ENCODE results near the gene LRP5.
"Not testable (repeated sequence)": the region's sequence is repeated elsewhere in the genome, so short reads cannot be mapped to it uniquely, and the experiment has no call there.

Gene LRP5

DNA sequence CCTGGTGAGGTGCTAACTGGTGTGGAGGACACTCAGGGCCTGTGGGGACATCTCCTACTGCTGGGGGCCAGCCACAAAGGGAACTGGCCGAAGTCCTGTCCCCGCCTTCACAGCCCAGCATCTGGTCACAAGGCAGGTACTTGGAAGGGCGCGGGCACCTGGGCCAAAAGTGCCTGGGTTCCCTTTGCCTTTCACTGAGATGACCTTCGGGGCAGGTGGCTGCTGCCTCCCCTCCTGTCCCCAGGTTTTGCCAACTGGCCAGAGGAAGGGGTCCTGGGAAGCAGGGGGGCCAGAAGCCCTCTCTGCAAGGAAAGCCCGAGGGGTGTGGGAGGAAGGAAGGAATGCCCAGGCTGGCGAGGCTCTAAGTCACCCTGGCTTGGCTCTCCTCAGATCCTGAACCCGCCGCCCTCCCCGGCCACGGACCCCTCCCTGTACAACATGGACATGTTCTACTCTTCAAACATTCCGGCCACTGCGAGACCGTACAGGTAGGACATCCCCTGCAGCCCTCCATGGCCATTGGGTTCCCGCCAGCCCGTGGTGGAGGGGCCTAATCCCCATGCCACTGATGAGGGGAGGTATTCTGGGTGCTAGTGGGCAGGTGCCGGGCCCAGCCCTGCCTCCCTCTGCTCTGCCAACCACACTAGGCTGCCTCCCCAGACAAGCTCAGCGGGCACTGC is 133.8 kb downstream of the LRP5 start:
- DNase-seq, result no peak

DNA sequence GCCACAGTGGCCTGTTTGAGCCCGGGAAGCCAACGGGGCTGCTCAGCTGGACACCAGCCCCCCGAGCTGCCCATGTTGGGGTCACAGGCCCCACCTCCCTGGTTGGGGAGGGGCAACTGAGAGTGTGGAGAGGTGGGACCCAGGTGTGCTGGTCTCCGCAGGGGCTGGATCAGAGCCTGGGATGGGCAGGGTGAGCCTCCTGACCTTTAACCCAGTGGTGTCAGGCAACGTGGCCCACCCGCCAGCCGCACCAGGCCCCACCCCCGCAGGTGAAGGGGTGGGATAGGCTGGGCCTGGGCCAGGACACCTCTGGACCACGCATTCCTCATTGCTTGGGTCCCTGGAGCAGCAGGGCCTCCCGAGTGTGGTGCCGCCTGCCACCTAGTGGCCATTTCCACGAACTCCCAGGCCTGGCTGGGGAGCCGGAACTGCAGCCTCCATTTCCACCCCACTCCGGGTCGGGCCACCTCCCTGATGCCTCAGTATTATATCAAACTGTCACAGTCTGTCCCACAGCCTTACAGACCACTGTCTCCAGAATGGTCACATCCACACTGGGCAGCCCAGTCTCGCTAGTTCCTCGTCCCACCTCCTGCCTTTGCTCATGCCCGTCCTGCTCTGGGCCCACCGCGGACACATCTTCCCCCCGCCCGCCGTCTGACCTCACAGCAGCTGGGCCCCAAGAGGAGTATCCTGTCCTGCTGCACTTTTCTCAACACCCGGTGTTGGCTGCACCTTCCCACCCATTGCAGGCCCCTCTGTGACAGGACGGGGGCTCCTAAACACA is 134.8 kb downstream of the LRP5 start:
- peak; percentile 83 for DNase-seq

DNA sequence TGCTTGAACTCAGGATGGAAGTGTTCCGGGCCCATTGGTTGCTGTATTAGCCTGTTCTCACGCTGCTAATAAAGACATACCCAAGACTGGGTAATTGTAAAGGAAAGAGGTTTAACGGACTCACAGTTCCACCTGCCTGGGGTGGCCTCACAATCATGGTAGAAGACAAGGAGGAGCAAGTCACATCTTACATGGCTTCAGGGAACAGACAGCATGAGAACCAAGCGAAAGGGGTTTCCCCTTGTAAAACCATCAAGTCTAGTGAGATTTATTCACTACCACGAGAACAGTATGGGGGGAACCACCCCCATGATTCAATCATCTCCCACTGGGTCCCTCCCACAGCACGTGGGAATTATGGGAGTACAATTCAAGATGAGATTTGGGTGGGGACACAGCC is 135.5 kb downstream of the LRP5 start:
- not testable (repeated sequence) for DNase-seq

DNA sequence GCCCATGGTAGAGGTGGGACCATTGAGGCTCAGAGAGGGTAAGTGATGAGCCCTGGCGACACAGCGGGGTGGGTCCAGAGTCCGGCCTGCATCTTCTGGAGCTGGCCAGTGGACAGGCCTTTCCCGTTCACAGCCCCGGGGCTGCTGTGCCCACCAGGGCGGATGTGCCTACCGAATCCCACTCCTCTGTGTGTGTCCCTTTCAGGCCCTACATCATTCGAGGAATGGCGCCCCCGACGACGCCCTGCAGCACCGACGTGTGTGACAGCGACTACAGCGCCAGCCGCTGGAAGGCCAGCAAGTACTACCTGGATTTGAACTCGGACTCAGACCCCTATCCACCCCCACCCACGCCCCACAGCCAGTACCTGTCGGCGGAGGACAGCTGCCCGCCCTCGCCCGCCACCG is 136.2 kb downstream of the LRP5 start:
- no peak for DNase-seq

DNA sequence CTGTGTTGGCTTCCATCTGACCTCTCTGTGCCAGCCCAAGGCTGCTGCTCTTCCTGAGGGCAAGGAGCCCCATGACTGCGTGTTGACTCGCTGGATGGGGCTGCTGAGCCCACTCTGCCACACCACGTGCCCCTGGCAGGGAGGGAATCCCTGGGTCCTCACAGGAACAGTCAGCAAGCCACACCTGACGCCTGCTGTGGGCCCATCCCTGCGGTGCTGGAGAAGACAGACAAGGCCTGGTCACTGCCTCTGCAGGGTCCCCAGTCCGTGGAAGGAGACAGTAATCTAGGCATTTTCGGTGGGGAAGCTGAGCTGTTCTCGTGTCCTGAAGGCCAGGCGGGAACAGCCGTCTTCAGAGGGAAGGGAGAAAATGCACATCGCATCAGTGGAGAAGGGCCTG is 137.6 kb downstream of the LRP5 start:
- DNase-seq, result no peak

DNA sequence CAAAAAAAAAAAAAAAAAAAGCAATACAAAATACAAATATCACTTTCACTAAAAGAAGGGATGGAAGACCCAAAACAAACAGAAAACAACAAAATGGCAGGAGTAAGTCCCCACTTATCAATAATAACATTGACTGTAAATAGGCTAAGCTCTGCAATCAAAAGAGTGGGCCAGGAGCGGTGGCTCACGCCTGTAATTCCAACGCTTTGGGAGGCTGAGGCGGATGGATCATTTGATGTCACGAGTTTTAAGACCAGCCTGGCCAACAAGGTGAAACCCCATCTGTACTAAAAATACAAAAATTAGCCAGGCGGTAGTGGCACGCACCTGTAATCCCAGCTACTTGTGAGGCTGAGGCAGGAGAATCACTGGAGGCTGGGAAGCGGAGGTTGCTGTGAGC is 138.3 kb downstream of the LRP5 start:
- no peak for DNase-seq

DNA sequence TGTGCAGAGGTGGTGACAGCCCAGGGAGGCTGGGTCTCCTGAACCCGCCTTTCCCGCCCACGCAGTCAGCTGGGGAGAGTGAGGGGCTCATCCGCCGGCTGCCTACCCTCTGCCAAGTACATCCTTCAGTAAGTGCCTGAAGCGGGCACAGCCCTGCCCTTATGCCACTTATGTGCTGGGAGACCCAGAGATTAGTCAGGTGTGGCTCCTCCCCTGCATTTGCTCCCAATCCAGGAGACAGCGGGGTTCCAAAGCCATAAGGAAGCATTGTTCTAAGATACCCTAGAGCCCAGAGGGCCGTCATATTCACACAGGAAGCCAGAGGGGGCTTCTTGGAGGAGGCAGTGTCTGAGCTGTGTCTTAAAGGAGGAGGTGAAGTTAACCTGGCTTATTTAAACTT is 142.4 kb downstream of the LRP5 start:
- no peak for DNase-seq

DNA sequence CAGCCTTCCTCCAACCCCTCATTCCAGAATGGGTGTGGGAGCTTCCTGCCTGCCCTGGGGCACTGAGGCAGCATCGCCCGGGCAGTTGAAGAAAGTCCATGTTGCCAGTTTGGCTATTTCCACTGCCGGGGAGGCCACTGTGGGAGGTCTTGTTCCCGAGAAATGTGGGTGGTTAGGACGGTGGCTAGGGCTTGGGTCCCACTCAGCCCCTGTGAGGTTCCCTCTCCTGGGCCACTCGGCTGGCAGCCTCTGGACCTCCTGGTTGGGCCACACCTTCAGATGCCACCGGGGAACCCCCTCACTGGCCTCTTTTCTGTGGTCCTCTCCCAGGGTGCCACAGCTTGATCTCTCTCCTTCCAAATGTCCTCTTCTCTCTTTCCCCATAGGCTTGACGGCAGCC is 143.1 kb downstream of the LRP5 start:
- DNase-seq, result no peak

DNA sequence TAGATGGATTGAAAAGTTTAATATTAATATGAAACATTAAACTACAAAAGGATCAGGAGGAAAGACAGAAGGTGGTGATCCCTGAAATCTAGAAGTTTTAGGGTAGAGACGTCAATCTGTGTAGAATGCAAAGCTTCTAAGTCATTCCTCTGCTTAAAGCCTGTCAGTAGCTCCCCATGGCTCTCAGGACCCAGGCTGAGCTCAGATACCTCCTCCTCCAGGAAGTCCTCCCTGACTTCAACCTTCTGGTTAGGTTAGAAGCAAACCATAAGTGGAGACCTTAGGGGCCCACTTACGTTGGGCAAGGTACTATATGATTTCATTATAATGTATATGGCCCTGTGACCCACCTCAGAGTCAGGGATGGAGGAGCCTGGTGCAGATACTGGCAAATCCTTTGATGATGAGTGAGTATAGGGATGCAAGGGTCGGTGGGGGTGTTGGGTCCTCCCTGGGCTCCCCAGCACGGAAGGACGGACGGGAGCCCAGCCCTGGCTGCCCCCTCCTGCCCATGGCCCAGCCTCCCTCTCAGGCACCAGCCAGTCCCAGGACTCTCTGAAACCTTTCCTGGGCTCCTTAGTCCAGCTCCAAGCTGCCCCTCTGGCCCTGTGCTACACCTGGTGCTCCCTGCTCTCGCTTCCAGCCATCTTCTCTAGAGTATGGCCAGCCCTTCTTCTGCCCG is 145.0 kb downstream of the LRP5 start:
- DNase-seq, result no peak

DNA sequence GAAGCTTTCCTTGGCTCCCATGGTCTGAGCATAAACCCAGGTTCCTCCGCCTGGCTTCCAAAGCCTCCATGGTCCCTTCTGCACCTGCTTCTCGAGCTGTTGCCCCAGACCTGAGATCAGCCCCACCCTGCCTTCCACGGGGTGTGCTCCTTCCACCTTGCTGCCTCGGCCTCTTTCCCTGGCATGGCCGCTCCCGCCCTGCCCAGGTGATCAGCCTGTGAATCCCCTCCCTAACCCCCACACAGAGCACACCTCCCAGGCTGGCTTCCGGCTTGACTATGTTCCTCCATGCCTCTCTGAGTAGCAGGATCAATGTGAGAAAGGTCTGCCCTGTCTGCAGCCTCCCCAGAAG is 145.5 kb downstream of the LRP5 start:
- no peak for DNase-seq

DNA sequence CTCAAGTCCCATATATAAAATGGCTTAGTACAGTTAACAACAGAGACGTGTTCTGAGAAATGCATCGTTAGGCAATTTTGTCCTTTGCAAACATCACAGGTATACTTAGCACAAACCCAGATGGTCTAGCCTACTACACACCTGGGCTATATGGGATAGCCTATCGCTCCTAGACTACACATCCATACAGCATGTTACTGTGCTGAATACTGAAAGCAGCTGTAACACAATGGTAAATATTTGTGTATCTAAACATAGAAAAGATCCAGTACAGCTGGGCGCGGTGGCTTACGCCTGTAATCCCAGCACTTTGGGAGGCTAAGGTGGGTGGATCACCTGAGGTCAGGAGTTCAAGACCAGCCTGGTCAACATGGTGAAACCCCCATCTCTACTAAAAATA is 145.9 kb downstream of the LRP5 start:
- not testable (repeated sequence) for DNase-seq

DNA sequence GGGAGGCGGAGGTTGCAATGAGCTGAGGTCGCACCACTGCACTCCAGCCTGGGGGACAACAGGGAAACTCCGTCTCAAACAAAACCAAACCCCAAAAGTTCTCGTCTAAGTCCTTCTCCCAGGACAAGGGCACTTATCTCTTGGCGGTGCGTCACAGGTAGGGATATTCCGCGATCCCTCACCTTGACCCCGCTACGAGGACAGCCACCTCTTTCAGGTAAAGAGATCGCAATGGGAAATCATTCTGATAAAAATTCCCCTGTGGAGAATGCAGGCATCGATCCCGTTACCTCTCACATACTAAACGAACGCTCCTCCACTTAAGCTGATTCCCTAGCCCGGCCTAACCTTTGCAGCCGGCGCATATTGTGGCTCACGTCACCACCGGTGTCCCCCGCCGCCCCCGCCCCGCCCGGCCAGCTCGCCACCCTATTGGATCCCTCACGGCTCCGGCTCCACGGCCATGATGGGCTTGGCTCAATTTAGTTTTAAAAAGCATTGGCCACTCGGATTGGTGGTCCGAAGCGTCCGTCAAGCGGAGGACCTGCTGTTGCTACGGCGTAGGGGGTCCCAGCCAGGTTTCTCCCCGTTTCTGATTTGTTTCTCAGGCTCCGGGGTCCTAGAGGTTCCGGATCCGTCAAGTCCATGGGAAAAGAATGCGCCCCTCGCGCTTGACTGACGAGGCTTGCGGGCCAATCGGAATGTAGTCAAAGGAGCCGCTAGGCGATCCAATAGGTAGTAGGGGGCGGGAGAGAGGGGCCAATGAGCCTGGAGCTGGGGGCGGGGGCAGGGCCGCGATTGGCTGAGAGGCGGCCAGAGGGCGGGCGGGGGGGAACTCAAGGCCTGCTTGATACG is 147.7 kb downstream of the LRP5 start:
- DNase-seq, result peak; percentile 98

DNA sequence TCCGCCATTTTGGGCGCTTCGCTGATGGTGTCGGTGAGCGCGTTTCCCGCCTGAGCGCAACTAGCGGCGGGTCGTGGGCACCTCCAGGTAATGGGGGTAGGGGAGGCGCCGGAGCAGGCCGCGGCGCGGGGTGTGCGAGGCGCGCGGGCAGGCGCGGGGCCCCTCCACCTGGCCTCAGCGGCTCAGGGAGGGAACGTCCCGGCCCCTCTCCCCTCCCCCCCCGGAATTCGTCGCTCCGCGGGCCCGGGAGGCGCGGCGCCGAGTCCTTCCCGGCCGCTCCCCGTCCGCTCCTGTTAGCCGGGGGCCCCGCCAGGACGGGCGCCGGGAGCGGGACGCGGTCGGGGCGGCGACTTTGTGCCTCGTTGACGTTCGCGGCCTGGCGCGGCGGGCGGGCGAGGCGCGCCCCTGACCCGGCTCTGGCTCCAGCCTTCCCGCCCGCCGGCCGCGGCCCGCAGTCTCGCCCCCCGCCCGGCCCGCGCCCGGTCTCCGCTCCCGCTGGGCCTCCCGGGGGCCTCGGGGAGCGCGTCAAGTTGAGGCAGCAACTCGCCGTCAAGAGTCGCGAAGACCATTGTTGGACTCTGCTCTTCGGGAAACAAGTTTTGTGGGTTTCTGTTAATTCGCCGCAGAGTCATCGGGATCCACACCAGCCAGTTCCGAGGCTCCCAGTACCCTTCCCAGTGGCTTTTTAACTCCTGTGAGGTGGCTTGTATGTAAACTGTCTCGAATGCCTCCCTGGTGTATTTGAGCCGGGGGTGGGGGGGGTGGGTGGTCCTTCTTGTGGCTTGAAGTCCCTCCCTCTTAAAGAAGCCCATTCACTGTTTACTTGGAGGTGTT is 148.6 kb downstream of the LRP5 start, which contains the start of gene PPP6R3:
TSS of gene PPP6R3 (plus strand) at position 12 of the 834 bp plus-strand sequence. CDS start 76,913 bp downstream, outside the sequence.
- DNase-seq, result no peak

DNA sequence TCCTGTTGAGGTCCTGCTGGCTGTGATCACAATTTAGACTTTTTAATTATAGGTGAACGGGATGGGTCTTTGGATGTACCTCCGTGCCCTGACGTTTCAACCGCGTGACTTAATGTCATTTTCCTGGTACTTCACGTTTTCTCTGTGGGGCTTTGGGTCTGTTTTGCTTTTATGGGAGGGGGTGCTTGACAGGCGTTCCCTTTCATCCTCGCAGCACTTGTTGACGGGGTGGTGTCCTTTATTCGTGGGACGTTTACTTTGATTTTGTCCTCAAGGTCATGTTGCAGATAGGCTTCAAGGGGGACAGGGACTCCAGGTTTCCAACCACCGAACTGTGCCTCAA is 149.2 kb downstream of the LRP5 start:
- no peak for DNase-seq

DNA sequence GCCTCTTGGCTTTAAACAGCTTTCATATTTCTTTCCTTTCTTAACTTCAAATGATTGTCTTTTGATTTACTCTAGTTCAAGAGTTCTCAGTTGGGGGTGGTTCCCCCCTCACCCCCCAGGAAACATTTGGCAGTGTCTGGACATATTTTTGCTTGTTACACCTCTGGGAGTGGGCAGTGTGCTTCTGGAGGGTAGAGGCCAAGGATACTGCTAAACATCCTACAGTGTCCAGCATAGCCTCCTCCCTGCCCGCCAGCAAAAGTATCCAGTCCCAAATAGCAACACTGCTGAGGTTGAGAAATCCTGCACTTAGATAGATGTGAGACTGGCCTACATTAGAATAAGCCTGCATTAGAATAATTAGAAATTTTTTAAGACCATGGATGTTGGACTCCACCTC is 151.3 kb downstream of the LRP5 start:
- DNase-seq, result no peak

DNA sequence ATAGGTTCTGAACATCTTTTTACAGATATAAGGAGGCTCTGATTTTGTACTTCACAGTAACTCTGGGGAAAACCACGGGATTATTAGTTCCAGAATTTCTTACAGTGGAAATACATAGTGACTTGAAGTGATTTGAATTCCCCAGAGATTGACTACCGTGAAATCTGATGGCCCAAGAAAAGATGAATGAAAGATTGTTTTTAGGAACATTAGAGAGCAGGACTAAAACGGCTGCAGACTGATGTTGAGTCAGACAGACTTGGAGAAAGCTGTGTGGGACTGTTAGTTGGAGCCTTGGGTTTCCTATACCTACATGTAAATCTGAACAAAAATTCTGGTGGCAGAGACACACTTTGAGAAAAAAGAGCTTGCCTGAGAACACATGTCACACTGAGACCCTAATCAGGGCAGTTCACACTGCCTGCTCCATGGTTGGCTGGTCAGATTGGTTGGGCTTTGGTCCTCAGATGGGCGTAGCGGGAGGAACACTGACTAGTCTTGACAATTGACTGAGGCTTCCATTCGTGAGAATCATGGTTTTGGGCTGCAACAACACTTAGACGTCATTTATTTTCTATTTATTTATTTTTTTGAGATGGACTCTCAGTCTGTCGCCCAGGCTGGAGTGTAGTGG is 154.9 kb downstream of the LRP5 start:
- no peak for DNase-seq

DNA sequence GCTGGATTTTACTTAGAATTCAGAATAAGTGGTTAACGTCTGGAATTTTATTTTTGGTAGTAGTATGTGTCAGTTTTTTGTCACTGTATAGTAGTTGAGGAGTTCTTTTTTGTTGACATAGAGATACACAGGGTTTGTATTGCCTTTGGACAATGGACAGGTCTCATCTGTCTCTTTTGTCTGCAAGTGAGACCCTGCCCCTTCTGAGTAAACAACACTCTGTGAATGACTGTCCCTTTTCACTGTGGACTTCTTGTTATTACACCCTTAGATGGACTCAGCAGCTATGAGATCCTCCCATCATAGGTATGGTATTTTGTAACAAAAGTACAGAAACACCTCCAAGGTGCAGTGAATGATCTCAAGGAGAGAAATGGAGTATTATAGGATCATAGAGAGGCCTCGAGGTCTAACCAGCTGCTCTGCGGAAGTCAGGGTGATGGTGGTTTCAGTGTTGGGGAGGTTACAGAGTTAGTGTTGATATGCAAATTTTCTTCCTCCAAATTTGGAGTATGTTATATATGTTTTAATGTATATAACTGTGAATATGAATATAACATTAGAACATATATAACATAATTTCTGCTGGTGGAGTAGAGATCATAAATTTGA is 155.9 kb downstream of the LRP5 start:
- no peak for DNase-seq

DNA sequence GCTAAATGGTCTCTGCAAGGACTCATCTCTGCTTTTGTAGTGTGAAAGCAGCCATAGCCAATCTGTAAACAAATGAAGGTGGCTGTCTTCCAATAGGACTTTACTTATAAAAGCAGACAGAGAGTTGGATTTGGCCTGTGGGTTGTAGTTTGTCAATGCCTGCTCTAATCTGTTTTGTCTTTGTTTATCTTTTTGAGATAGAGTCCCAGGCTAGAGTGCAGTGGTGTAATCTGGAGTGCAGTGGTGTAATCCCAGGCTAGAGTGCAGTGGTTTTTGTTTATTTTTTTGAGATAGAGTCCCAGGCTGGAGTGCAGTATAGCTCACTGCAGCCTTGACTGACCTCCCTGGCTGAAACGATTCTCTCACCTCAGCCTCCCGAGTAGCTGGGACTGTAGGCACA is 156.7 kb downstream of the LRP5 start:
- no peak for DNase-seq

DNA sequence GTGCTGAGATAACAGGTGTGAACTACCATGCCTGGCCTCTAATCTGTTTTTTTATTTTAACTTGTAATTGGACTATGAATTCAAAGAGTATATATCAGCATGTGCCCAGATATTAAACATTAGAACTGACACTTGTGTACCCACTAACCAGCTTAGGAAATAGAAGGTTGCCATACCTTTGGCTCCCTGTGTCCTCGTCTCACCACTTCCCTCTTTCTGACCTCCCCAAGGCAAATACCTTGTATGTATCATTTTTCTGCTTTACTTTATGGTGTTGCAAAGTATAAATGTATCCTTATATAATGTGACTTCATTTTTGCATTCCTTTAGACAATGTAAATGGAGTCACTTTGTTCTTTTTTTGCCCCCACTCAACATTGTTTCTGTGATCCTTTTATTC is 157.3 kb downstream of the LRP5 start:
- no peak for DNase-seq

DNA sequence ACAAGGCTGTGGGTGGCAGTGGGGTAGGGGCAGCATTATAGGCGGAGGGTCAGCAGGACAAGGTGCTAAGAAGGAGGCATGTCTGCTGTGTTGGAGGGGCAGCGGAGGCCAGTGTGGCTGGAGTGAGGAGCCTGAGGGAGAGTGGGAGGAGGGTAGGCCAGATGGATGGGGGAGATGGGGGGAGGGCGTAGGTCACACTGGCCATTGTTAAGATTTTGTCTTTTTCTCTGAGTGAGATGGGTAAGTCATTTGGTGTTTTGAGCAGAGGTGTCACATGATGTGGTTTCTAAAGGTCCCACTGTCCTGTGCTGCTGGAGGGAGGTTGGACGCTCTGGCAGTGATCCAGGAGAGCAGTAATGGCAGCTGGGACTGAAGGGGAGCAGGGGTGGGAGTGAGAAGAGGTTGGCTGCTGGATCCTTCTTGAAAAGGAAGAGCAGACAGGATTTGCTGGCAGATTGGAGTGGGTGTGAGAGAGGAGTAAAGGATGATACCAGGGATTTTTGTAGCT is 158.0 kb downstream of the LRP5 start:
- no peak for DNase-seq

Measured in right forelimb (tissue), 1 donor.